ENCODE measurements around the gene HOXA7. TPM values are rescaled to one million over a fixed set of nuclear protein-coding genes. Genes with fewer than 3 reads are reported as not detected.

The HOXA7 gene
- total RNA-seq, 4 donors from 2014 or later, result 2.8 to 4.3 (median 3.6) TPM

DNA sequence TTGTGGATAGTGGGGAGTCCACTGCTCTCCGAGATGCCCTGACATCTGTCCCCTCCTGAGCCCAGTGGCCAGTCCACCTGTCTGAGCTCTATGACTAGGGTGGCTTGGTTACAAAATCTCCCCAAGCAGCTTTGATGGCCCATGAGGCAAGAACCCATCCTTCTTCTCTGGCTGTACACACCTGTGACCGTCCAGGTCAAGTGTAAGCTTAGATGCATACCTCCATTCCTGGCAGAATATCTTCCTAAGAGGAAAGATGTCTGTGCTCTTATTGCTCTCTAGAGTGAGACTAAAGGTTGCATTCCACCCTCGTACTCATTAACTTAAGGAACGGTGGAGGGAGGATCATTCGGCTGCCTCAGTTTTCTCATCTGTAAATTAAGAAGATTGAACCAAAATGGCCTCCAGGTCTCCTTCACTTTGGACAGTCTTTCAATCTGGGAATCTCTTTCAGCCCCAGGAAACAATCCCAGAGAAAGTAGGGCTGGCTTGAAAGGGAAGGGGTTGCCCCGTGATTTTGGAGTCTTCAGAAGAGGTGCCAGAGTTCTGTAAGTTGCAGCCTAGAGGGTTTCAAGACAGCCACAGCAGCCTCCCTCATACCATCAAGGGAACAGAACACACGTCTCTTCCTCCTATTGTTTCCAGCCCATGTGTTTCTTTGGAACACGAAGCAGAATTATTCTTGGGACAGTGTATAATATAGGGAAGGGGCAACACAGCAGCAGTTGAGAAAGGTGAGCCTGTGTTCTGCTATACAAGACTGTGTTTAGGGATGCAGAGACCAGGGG lies 31.4 kb downstream of the HOXA7 start:
- TF ChIP-seq, protein P1, sequence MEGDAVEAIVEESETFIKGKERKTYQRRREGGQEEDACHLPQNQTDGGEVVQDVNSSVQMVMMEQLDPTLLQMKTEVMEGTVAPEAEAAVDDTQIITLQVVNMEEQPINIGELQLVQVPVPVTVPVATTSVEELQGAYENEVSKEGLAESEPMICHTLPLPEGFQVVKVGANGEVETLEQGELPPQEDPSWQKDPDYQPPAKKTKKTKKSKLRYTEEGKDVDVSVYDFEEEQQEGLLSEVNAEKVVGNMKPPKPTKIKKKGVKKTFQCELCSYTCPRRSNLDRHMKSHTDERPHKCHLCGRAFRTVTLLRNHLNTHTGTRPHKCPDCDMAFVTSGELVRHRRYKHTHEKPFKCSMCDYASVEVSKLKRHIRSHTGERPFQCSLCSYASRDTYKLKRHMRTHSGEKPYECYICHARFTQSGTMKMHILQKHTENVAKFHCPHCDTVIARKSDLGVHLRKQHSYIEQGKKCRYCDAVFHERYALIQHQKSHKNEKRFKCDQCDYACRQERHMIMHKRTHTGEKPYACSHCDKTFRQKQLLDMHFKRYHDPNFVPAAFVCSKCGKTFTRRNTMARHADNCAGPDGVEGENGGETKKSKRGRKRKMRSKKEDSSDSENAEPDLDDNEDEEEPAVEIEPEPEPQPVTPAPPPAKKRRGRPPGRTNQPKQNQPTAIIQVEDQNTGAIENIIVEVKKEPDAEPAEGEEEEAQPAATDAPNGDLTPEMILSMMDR (IDR thresholded peaks at IDR 0.05; ENCODE audit: low read depth), result no peak

DNA sequence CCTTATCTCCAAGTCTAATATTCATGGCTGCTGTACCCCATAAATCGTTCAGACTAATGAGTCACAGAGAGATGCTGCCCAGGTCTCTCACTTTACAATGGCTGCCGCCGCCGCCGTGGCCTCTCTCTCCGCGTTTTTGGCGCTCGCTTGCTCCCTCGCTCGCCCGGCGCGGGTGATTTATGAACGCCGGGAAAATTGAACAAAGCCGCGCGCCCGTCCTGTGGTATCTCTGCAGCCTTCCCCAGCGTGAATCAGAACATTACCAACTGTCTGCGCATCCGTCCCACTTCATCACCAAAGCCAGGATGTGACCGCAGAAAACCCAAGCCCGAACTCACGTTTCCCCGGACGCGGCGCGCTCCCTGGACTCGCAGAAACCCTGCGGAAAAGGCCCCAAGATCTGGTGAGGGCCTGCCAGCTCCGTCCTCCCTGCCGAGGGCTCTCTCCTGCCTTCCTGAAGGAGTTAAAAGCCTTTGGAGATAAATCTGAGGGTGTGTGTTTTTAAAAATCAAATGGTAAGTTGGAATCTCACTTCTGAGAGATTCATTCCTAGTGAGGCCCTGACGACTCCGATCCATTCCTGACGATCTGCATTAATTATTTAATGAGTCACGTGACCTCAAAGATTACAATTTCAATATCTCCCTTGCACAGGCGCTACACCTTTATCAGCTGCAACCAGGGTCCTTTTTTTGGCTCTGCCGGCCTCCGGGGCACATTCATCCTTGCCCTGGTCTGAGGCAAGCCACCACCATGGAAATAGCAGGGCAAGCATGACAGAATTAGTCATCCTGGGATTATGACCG lies 32.2 kb downstream of the HOXA7 start:
- TF ChIP-seq, protein P1 (IDR thresholded peaks at IDR 0.05; ENCODE audit: low read depth), result no peak

DNA sequence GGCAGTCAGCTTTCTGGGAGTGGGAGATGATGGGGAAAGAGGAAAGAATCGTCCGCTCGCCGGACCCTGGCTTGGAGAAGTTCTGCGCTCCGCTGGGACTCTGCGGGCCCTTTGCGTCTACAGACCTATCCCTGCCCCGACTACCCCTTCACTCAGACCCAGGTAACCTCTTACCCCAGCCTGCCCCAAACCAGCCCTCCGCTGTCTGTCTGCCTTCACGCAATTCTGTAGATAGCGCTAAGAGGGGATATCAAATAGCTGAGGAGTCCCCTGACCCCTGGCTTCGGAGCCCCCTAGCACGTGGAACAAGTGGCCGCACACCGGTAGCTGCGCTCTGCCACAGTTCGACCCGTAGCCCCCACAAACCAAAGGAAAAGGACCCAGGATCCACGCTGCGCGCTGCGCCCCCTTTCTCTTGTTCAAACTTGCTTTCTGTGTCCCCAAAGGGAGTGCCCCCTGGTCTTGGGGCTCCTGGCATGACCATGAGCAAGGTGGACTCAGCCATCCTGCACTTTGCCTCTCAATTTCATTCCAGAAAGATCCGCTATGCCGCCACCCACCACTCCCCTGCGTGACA lies 32.9 kb downstream of the HOXA7 start:
- TF ChIP-seq, protein P1 (IDR thresholded peaks at IDR 0.05; ENCODE audit: low read depth), result no peak

DNA sequence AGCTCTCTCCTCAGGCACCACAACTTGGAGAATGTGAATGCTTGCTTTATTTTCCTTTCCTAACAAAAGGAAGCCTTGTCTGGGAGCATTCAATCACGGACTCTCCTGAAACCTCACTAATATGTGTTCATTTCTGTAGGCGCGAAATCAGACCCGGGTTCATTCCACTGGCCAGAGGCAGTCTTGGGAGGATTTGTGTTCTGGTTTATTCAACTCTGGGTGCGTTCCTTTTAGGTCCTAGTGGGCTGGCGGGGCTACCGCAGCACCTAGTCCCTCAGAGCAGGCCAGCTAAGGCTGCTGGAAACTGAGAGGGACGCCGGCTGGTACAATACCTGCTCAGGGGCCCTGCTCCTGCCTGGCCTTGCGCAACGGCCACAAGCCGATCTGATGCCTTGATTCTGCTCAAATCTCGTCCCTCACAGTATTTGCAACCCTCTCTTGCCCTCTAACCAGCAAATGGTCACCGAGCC lies 33.4 kb downstream of the HOXA7 start:
- TF ChIP-seq, protein P1 (IDR thresholded peaks at IDR 0.05; ENCODE audit: low read depth), result no peak

DNA sequence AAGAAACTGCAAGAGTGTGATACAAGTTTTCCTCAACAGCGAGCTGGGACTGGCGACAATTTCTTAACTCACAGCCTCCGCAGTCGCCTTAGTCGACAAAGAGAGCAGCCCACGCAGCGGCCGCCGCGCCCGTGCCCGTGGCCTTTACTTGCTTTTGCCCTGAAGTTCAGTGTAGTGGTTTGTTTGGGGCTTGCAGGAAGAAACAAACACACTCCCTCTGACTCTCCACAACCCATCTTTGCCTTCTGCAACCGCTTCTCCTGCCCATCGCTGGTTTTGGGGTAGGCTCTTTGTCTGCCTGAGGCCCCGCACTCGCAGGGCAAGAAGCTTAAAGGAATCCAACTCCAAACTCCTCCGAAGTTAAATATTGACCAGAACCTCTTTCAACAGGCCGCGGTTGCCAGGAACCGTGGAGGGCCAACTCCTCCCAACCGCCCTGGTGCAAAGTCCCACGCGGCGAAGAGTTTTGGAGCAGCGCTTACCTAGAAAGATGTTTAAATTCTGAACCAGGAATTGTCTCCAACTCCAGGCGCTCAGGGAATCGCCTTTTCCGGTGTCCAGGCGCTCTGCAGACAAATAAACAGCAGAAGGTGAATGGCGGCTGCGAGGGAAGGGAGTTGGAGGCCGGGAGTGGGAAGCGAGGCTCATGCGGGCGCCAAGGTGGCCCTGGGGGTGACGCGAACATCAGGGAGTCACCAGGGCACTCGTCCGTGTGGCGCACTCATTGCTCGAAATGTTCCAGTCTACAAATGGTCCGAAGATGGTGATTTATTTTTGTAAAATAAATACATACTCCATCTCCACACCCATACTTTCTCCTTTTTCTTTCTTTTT lies 34.2 kb downstream of the HOXA7 start:
- TF ChIP-seq, protein P1 (IDR thresholded peaks at IDR 0.05; ENCODE audit: low read depth), result no peak

DNA sequence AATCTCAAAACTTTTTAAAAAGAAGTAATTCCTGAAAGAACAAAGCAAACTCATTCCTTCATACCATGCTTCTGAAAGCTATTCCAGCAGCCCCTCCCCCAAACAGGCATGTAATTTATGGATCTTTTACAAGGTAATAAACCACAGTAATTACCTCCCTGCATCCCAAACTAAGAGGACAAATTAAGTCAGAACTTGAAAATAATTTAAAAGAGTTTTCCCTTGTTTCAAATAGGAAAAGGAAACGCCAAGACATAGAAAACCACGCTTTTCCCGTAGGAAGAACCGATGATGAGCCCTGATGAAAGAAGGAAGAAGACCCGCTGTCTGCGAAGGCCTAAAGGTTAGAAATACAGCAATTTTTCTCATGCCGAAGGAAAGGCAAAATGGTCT lies 34.8 kb downstream of the HOXA7 start:
- TF ChIP-seq, protein P1 (IDR thresholded peaks at IDR 0.05; ENCODE audit: low read depth), result no peak

Data from subcutaneous adipose tissue (tissue), 4 donors.